Tibial artery (tissue), 4 donors: ENCODE measurements around the gene MRPL12.

Experiments
- DNase-seq, 2 donors: peaks; one replicate each; pipeline ENCODE4 v3.0.0-alpha.2; 2019
- H3K27ac ChIP-seq, 2 donors: fragments of 200-600 bp; sonication (generic) in 1 of 2; 1 replicate in 1 of 2; 2 replicates in 1 of 2; pipeline ENCODE4 v1.5.1; 2018 to 2019; ENCODE audit warnings: mild to moderate bottlenecking in 1 of 2
- H3K27me3 ChIP-seq, 2 donors: fragments of 200-600 bp; sonication (generic) in 1 of 2; one replicate each; pipeline versions ENCODE4 v1.5.1 to v1.6.0; 2016 to 2019
- H3K36me3 ChIP-seq, 3 donors: fragments of 200-600 bp; sonication (generic) in 2 of 3; one replicate each; pipeline ENCODE4 v1.5.1; 2016 to 2019; ENCODE audit warnings: mild to moderate bottlenecking in 2 of 3
- H3K4me1 ChIP-seq, 4 donors: fragments of 200-600 bp; sonication (generic) in 2 of 4; 1 replicate in 3 of 4; 2 replicates in 1 of 4; pipeline ENCODE4 v1.5.1; 2016 to 2019
- H3K4me3 ChIP-seq, 2 donors: fragments of 200-600 bp; sonication (generic) in 1 of 2; 1 replicate in 1 of 2; 2 replicates in 1 of 2; pipeline ENCODE4 v1.5.1; 2018 to 2019; ENCODE audit warnings: mild to moderate bottlenecking in 2 of 2
- H3K9me3 ChIP-seq, 3 donors: fragments of 200-600 bp; sonication (generic) in 1 of 3; one replicate each; pipeline ENCODE4 v1.5.1; 2016 to 2019
- CTCF ChIP-seq, 2 experiments: fragments of 200-600 bp in 1 of 2; fragments of 450-650 bp in 1 of 2; IDR thresholded peaks; one replicate each; pipeline ENCODE4 v1.5.1; 2017 to 2019; ENCODE audit warnings: antibody characterized with exemption in 2 of 2, mild to moderate bottlenecking in 1 of 2, moderate library complexity in 1 of 2
- intact Hi-C: fragments of 100-400 bp; cut with DNase I; formaldehyde crosslinking; loops from one replicate; pipeline ENCODE4 v1.15.0; 2023; ENCODE audit warnings: low total_unique reads

Gene MRPL12

GRCh38 chr17:81715872-81716673 lies 12.9 kb downstream of the MRPL12 start:
- Histone ChIP-seq H3K9me3 (no peaks in the 10 kb centered on the region), H3K4me1 (peaks cover 0 to 34% (median 18%) of the 10 kb centered on the region in 4 donors), H3K36me3 (peaks cover 0 to 34% (median 0%) of the 10 kb centered on the region in 3 donors), H3K27me3 (no peaks in the 10 kb centered on the region), H3K4me3 (no peak overlapping the region), H3K27ac (no peak overlapping the region)
- TF ChIP-seq CTCF (IDR thresholded peaks at IDR 0.05), result no peak
- DNase-seq, result no peak
- intact Hi-C loops, result no loop called here

DNA sequence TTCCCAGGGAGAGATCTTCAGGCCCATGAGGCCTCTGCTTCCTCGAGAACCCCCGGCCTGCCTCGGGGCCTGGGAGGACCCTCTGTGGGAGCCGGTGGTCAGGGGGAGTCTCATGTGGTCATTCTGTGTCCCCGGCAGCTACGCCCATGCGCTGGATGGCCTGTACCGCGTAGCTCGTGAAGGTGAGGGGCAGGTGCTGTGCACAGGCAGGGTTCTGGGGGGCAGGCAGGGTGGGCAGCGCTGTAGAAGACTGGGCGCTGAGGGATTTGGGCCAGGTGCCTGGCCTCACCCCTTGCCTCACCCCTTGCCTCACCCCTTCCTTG lies 13.5 kb downstream of the MRPL12 start:
- Histone ChIP-seq H3K36me3 (peaks cover 0 to 34% (median 0%) of the 10 kb centered on the region in 3 donors), H3K4me1 (peaks cover 0 to 28% (median 13%) of the 10 kb centered on the region in 4 donors), H3K27ac (no peak overlapping the region), H3K9me3 (no peaks in the 10 kb centered on the region), H3K4me3 (no peak overlapping the region), H3K27me3 (no peaks in the 10 kb centered on the region)
- no peak for TF ChIP-seq CTCF (IDR thresholded peaks at IDR 0.05)
- intact Hi-C loops, result no loop called here
- DNase-seq, result no peak

DNA sequence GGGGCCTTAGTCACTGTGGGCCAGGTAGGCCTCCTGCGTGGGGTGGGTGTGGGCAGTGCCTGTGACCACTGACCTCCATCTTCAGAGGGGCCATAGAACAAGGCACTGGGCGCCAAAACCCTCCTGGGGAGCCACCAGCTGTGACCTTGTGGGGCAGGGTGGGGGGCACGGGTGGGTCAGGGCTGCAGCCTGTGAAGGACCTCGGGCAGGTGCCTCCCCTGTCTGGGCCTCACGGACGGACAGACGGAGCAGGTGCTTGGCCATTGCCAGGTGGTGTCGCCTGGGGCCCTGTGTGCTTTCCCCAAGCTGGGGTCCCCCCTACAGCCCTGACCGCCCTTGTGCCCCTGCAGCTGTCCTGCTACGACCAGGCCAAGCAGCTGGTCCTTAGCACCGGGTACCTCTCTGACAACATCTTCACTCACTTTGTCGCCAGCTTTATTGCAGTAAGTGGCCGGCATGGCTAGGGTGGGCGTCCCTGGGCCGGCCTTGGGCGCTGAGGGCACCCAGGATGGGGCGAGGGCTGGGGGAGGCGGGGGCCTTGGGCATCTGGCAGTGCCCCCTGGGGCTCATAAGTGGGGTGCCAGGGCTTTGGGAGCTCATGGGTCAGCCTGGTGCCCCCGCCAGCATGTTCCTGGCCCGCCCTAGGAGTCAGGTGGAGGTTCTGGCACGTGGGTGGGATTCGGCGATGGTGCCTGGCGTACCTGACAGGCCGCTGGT lies 14.0 kb downstream of the MRPL12 start:
- no peak for TF ChIP-seq CTCF (IDR thresholded peaks at IDR 0.05)
- DNase-seq, result no peak
- intact Hi-C loops, result no loop called here
- Histone ChIP-seq H3K4me3 (no peak overlapping the region), H3K36me3 (peaks cover 0 to 34% (median 0%) of the 10 kb centered on the region in 3 donors), H3K4me1 (peaks cover 0 to 25% (median 12%) of the 10 kb centered on the region in 4 donors), H3K27ac (no peak overlapping the region), H3K27me3 (peaks cover 0 to 2% of the 10 kb centered on the region in 2 donors), H3K9me3 (no peaks in the 10 kb centered on the region)

DNA sequence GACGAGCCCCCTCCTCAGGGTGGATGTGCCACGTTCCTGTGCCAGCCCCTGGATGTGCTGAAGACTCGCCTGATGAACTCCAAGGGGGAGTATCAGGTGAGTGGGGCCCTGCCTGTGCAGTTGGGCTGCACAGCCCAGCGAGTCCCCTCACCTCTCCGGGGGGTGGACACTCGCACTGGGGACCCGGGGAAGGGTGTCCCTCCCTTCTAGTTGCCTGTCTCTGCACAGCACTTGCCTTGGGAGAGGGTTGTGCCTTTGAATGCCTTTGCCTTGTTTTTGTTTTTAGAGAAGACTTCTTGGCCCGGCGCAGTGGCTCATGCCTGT lies 14.6 kb downstream of the MRPL12 start:
- no peaks in the 10 kb centered on the region for H3K9me3 ChIP-seq
- peaks cover 0 to 21% (median 8%) of the 10 kb centered on the region in 4 donors for H3K4me1 ChIP-seq
- H3K27ac ChIP-seq, result no peak overlapping the region
- intact Hi-C loops, result no loop called here
- no peak overlapping the region for H3K4me3 ChIP-seq
- DNase-seq, result no peak
- TF ChIP-seq CTCF (IDR thresholded peaks at IDR 0.05), result no peak
- H3K36me3 ChIP-seq, result peaks cover 0 to 34% (median 0%) of the 10 kb centered on the region in 3 donors
- H3K27me3 ChIP-seq, result peaks cover 0 to 4% of the 10 kb centered on the region in 2 donors

DNA sequence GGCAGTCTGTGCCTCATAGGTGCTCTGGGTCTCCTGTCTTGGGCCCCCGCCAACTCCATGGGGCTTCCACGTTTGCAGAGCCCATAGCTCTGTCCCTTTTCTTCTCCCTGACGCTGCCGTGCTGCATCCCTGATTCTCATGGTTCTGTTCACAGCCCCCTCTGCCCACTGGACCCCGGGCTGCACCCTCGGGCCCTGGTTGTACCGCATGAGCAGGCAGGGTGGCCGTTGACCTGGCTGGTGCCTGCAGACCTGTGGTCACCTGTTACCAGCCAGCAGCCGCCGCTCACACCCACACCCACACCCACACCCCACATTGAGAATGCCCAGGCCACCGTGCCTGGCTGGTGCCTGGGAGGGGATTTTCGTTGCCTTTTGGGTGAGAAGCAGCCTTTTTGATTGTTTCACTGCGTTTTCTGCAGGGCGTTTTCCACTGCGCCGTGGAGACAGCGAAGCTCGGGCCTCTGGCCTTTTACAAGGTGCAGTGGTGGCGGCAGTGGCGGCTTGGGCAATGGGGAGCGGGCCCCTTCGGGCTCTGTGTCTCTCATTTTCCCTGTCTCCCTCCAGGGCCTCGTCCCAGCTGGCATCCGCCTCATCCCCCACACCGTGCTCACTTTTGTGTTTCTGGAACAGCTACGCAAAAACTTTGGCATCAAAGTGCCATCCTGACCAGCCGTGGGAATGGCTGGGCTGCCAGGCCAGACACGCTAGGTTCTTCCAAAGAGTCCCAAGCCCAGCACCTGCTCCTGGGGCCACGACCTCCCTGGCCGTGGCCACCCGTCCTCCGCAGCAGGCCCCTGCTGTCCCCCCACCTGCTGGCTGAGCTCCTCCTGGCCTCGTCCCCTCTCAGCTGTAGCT lies 16.5 kb downstream of the MRPL12 start:
- Histone ChIP-seq H3K36me3 (peaks cover 0 to 34% (median 0%) of the 10 kb centered on the region in 3 donors), H3K27me3 (peaks cover 0 to 8% of the 10 kb centered on the region in 2 donors), H3K27ac (no peak overlapping the region), H3K9me3 (no peaks in the 10 kb centered on the region), H3K4me3 (no peak overlapping the region), H3K4me1 (peaks cover 0 to 16% (median 8%) of the 10 kb centered on the region in 4 donors)
- TF ChIP-seq CTCF (IDR thresholded peaks at IDR 0.05), result no peak
- intact Hi-C loops, result no loop called here
- no peak for DNase-seq
